HG03460 (cell line): ENCODE results near the gene IQCM.

Source experiments
- ATAC-seq: cut with Tn5 transposase; IDR thresholded peaks from one replicate; pipeline ENCODE4 v1.9.1; 2021; ENCODE audit not compliant: unreplicated experiment

Gene IQCM

DNA sequence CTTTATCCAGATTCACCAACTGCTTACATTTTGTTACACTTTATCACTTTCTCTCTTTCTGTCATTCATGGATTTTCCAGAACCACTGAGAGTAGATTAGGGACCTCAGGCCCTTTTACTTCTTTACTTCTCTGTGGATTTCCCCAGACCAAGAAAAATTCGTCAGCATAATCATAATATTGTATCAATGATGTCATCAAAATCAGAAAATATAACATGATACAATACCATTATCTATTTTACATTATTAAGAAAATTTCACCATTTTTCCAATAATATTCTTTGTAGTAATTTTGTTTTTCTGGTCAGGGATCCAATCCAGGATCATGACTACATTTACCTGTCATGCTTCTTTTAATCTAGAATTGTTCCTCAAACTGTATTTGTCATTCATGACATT lies 494.2 kb downstream of the IQCM start:
- ATAC-seq = no peak

DNA sequence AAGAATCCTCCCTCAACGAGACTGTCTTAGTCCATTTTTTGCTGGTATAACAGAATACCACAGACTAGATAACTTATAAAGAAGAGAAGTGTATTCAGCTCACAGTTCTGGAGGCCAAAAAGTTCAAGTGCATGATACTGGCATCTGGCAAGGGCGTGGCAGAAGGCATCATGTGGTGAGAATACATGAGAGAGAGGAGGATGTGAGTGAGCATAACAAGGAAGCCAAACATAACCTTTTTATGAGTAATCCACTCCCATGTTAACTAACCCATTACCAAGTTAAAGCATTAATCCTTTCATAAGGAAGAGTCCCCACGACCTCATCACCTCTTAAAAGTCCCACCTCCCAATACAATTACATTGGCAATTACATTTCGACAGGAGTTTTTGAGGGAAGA lies 504.6 kb downstream of the IQCM start:
- ATAC-seq = no peak

DNA sequence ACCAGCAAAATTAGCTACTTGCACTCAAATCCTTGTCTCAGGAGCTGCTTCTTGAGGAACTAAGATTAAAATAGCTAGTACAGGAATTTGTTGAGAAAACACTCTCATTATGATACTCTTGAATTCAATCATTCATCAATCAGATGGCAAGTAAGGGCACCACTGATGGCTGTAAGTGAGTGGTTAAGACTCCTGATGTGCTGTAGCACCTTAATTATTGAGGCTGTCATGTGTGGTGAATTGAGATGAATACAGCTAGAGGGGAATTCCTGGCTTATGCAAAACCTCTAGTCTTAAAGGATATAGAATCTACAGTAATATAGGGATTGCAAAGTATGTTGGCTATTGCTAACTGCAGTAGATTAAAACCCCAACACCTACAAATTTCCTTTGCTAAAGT lies 509.1 kb downstream of the IQCM start:
- no peak for ATAC-seq
